ENCODE data around the gene DNMT3A. TPM values are rescaled to one million over a fixed set of nuclear protein-coding genes. Genes with fewer than 3 reads are reported as not detected.

Gene DNMT3A
- total and polyA plus RNA-seq, 2 donors (not counting 3 experiments of a cell fraction or from before 2014, with no cell fraction given): 23.3 to 71.7 TPM

DNA sequence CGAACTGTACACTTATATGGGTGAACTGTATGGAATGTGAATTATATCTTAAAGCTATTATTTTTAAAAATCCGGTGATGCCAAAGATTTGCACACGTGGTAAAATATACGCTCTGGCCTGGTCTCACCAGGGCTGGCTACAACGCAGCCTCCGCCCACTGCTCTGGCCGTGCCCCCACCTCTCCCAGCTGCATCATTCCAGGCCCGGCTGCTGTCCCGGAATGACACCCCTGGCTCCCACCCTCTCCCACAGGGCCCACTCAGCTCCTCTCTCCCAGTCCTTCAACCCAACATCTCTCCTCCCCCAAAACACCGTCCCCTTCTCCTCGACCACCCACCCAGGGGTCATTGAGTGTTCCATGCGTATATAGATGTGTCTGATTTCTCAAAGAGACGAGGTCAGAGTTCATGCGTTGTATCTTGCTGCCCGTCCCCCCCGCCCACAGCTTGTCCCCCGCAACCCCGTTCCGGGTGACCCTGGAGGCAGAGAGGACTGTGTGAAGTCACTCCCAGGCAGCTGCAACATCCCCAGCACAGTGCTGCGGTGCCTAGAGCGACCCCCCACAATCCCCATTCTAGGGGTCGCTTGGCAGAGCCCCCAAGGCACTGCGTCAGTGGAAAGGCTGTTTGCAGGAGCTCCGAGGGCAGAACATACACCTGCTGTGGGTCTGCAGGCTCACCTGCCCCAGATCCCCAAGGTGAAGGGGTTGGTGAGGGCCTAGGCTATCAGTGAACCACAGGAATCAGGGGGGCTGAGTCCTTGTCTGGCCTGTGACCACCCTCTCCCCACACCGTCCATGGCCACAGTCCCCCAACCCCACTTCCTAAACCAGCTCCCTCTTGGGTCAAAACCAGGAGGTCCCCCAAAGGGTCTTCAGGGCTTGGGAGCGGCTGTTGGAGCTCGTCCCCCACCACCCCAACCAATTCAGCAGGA is 13.3 kb downstream of the DNMT3A start:
- ChIA-PET POLR2A (no interaction called here), CTCF (interaction anchor here (0.7 to 1.6 kb wide), 3 partner anchors 20 to 51 kb away, joined by 3 to 7 read pairs (median 3); no protein-coding TSS in a partner anchor)
- intact Hi-C loops (cut with micrococcal nuclease): no loop called here
- Histone ChIP-seq H2AFZ (ENCODE audit: low read depth, low read length) (no peak overlapping the region), H3K79me2 (ENCODE audit: control insufficient read depth, insufficient read depth, low read length) (no peaks in the 10 kb centered on the region), H3K9me1 (replicated peaks; ENCODE audit: control insufficient read depth, extremely low read depth, insufficient read depth, low read length) (no peaks in the 10 kb centered on the region), H3K4me2 (ENCODE audit: insufficient read depth, low read length) (no peak overlapping the region), H3K27me3 (ENCODE audit: control insufficient read depth in 2 of 2, insufficient read depth in 2 of 2, low read length in 2 of 2) (no peaks in the 10 kb centered on the region), H3K36me3 (ENCODE audit: control insufficient read depth in 2 of 2, extremely low read depth in 1 of 2, insufficient read depth in 2 of 2, low read length in 2 of 2) (peaks cover 0 to 4% of the 10 kb centered on the region in 2 experiments), H3K9me3 (replicated peaks; ENCODE audit: control insufficient read depth, insufficient read depth, low read length) (no peaks in the 10 kb centered on the region), H3K27ac (ENCODE audit: insufficient read depth, low read depth, low read length) (no peak overlapping the region), H3K4me3 (replicated peaks in 1 of 3; ENCODE audit: insufficient read depth in 1 of 3, low read depth in 1 of 3, low read length in 3 of 3) (no peak overlapping the region), H3K4me1 (ENCODE audit: control insufficient read depth, extremely low read depth, insufficient read depth, low read length) (no peaks in the 10 kb centered on the region), H4K20me1 (replicated peaks; ENCODE audit: control insufficient read depth, extremely low read depth, insufficient read depth, low read length) (no peaks in the 10 kb centered on the region), H3K9ac (replicated peaks; ENCODE audit: extremely low read depth, insufficient read depth, low read length) (no peak overlapping the region)
- dilution Hi-C loops (cut with MboI; ENCODE audit: extremely low pct_ligation_motif_present, low sequenced_read_pairs): no loop called here
- TF ChIP-seq GATA2 (IDR thresholded peaks at IDR 0.05; ENCODE audit: insufficient read depth, insufficient read length, low read depth, low read length): no peak
- no peak for TF ChIP-seq EZH2 (IDR thresholded peaks at IDR 0.05; ENCODE audit: borderline replicate concordance, low read depth, low read length, severe bottlenecking)
- no peak for TF ChIP-seq MYC (IDR thresholded peaks at IDR 0.05; ENCODE audit: low read depth, low read length)
- TF ChIP-seq, protein P1, sequence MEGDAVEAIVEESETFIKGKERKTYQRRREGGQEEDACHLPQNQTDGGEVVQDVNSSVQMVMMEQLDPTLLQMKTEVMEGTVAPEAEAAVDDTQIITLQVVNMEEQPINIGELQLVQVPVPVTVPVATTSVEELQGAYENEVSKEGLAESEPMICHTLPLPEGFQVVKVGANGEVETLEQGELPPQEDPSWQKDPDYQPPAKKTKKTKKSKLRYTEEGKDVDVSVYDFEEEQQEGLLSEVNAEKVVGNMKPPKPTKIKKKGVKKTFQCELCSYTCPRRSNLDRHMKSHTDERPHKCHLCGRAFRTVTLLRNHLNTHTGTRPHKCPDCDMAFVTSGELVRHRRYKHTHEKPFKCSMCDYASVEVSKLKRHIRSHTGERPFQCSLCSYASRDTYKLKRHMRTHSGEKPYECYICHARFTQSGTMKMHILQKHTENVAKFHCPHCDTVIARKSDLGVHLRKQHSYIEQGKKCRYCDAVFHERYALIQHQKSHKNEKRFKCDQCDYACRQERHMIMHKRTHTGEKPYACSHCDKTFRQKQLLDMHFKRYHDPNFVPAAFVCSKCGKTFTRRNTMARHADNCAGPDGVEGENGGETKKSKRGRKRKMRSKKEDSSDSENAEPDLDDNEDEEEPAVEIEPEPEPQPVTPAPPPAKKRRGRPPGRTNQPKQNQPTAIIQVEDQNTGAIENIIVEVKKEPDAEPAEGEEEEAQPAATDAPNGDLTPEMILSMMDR (IDR thresholded peaks at IDR 0.05; ENCODE audit: extremely low read depth in 1 of 2, insufficient read depth in 1 of 2, low read depth in 1 of 2, low read length in 2 of 2): no peak
- TF ChIP-seq, protein P2, sequence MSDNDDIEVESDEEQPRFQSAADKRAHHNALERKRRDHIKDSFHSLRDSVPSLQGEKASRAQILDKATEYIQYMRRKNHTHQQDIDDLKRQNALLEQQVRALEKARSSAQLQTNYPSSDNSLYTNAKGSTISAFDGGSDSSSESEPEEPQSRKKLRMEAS (IDR thresholded peaks at IDR 0.05; ENCODE audit: insufficient read depth, insufficient read length): no peak
- no peak for TF ChIP-seq POLR2AphosphoS5 (IDR thresholded peaks at IDR 0.05; ENCODE audit: insufficient read depth, low read depth, low read length)
- no peak for TF ChIP-seq JUN (IDR thresholded peaks at IDR 0.05; ENCODE audit: borderline replicate concordance, insufficient read depth, insufficient read length, low read depth)
- TF ChIP-seq FOS (IDR thresholded peaks at IDR 0.05; ENCODE audit: borderline replicate concordance, insufficient read depth, low read length): no peak
- TF ChIP-seq POLR2A (IDR thresholded peaks at IDR 0.05; ENCODE audit: low read depth, low read length): no peak
- FAIRE-seq: no peak
- DNase-seq (ENCODE audit: low read depth, low spot score): no peak
- no TSS peak for BruUV-seq (replicated peaks)
